T-helper 2 cell (primary cell): ENCODE results near the gene ESD.
"Not testable (repeated sequence)": the region's sequence is repeated elsewhere in the genome, so short reads cannot be mapped to it uniquely, and the experiment has no call there.

ENCODE experiments used
- DNase-seq, 5 experiments: peaks; one replicate each; pipeline versions ENCODE4 v3.0.0 to v3.0.0-alpha.2; 2012 to 2022

Gene ESD

DNA sequence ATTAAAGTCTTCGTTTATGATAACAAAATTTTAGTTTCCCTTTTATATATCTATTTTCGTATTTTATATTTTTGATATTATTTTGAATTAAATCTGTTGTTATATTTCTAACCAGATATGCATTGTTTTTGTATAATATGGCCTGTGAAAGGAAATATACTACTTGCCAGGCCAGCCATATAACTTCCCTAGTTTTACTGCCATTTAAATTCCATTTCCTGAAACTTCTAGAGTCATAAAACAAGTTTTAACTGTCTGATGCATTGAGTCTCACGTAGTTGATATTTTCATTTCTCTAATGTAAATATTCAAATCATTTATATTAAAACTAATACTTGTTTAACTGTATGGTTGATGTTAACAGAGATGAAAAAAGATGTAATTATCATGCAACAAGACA, 13.5 kb downstream of the ESD start:
- DNase-seq, result no peak

DNA sequence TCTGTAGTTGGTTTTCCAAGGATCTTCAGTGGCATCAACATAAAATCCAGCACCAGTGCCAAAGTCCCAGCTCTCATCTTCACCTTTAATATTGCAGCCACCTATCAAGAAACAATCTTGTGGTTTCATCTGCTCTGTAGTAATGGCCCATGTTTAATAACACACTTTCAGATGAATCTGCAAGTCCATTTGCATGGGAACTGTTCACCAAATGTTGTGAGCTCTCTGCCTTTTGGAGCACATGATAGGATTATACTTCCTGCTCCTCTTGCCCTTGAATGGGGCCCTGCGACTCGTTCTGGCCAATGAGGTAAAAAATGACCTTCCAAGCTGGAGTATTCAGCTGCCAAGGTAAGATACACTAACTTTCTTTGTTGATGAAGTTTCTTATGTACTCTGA, 14.3 kb downstream of the ESD start:
- no peak for DNase-seq

DNA sequence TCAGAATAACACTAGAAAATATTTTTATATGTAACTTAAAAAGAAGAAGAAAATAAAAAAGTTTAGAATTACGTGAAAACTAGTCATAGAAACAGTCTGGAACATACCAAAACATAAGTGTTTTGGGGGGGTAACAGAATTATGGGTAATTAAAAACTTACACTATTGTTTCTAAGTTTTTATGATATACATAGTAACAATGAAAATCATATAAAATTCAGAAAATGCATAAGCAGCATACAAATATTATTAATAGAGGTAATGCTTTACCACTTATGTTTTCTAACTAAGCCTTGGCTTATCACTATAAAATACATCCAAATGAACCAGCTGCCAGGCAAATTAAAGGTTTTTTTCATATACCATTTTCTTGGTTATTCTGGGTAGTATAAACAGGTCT, 14.9 kb downstream of the ESD start:
- DNase-seq, result no peak

DNA sequence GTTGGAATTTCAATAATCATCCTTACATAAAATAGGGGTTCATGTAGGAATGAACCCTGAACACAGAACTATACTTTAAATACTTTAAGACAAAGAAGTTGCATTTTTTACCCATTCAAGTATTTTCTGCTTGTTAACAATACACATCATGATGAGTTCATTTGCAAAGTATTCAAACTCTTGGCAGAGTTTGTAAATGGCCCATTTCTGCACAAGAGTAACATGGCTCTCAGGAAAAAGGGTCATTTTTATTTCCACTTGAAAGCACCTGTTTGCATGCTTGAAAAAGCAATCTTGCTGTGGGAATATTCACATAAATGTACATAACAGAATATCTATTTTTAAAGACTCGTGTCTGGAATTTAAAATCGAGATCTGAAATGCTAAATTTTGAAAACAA, 18.1 kb downstream of the ESD start:
- DNase-seq, result no peak

DNA sequence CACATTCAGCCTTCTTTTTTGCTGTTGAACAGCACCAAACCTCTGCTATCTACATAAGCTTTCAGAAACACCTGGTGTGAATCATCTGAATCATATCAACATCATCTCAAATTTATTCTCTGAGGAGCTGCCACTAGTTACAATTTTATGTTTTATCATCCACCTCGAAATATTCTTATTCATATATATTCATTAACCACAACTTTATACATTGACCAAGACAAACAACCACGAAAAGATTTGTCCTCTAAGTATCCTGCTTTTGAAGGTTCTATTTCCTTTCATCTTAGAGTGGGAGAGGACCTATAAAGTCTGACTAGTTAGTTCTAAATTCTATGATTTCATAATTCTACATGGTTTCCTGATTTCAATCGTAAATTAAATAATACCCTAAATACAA, 18.9 kb downstream of the ESD start:
- no peak for DNase-seq

DNA sequence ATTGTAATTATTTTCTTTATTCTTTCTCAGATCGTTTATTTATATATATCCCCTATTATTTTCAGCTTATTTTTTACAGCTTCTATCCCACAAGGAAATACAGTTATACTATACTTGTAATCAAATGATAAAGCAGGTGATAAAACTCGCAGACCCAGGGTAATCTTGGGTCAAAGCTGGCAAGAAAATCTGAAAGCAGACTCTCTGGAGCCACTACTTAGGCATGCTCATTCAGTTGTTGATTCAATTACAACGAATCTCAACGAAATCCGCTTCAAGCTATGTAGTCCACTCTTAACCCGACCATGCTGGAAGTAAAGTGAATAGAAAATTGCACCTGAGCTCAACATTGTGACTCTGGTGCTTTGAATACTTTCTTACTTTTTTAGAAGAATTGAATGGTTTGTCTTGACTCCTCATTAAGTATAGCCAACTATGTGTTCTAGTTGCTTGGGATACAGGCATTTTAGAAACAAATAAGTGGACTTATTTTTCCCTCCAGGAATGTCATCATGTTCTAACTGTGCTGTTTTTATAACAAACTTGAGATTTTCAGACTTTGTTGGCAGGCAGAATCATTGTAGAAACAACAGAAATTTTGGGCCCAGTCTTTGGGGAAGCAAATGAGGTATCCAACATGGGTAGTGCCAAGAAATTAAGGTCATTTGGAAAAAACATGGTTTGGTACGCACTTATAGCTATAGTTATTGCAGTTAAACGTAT, 21.4 kb downstream of the ESD start:
- DNase-seq, result no peak

DNA sequence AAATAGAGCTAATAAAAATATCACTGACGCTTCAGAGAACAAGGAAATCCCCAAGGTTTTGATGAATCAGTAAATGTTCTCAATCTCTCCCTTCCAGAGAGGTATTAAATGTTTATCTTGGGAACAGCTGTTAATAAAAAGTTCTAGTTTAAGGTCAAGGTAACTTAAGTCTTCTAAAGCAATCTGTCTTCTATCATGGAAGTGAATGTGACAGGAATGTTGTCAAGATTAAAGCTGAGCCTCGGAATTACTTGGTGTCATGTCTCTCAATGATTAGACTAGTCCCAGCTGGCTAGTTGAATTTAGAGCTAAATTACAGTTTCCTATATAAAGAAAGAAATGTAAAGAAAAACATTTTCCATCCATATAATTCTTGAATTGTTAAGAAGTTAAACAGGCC, 23.4 kb downstream of the ESD start:
- DNase-seq, result no peak

DNA sequence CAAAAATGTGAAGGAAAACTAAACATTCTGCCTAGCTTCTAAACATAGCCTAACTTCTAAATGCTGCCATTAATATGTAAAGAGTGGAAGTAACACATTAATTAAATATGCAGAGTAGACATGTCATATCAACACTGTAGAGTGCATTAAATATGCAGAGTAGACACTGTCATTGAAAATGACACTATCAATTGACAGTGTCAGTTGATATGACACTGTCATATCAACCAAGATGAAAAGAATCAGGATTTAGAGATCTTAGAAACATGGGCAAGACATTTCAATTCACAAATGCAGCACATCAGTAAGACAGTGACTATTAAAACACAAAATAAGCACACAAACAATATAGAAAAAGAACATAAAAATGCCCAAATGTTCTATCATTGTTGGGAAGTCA, 25.3 kb downstream of the ESD start:
- no peak for DNase-seq

DNA sequence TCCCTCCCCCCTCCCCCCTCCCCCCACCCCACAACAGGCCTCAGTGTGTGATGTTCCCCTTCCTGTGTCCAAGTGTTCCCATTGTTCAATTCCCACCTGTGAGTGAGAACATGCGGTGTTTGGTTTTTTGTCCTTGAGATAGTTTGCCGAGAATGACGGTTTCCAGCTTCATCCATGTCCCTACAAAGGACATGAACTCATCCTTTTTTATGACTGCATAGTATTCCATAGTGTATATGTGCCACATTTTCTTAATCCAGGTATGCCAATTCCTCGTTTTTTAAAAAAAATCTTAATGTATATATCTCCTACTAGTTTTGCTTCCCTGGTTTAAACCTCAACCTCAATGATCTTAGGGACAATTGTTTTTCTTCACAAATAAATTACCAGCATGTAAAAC, 27.0 kb downstream of the ESD start:
- not testable (repeated sequence) for DNase-seq

DNA sequence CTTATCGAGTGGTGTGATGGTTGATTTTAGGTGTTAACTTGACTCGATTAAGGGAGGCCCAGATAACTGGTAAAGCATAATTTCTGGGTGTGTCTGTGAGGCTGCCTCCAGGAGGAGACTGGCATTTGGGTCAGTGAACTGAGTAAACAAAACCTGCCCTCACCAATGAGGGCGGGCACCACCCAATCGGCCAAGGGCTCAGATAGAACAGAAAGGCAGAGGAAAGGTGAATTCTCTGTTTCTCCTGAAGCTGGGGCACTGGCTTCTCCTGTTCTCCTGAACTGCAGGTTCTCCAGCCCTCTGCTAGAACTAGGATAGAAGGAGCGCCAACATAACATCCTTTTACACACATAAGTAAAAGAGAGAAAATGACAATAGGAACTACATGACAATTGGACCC, 35.1 kb downstream of the ESD start:
- no peak for DNase-seq

DNA sequence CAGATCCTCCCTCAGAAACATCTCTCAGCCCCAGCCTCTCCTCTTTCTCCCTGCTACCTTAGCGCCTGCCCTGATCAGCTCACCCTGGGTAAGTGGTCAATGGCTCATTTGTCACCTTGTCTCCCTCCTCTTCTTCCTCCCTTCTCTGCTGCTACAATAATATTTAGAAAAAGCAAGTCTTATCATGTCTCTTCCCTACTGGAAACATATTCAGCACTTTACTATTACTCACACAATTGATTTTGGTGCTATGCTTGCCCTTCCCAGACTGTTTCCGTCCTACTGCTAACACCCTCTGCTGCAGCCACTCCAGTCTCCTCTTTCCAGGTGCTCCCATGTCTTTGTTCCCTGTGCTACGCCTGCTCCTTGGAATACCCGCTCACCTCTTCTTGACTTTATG, 35.8 kb downstream of the ESD start:
- no peak for DNase-seq

DNA sequence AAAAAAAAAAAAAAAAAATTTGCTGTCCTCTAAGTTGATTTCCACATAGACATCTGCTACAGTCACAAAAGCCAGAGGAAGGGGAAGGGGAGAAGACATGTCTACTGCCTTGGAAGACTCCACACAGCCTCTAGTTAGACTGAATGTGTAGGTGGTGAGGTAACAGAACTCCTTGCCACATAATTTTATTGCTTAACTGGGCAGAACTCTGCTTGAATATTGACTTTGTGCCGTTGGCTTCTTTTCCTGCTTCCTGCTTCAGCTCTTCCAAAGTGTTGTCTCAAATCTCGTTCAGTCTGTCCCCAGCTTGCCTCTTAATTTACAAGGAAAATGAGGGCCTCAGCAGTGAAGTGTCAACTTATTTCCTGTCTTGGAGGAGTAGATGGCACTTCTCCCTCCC, 37.1 kb downstream of the ESD start:
- DNase-seq, result no peak

DNA sequence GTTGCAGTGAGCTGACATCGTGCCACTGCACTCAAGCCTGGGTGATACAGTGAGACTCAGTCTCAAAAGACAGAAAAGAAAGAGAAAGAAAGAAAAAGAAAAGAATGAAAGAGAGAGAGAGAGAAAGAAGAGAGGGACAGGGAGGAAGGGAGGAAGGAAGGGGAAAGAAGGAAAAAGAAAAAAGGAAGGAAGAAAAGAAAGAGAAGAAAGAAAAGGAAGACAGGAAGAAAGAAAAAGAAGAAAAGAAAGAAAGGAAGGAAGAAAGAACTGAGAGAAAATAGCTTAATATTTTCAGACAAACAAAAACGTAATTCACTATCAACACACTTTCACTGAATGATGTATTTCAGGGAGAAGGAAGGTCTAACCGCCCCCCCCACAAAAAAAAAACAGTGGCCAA, 39.3 kb downstream of the ESD start:
- DNase-seq, result no peak

DNA sequence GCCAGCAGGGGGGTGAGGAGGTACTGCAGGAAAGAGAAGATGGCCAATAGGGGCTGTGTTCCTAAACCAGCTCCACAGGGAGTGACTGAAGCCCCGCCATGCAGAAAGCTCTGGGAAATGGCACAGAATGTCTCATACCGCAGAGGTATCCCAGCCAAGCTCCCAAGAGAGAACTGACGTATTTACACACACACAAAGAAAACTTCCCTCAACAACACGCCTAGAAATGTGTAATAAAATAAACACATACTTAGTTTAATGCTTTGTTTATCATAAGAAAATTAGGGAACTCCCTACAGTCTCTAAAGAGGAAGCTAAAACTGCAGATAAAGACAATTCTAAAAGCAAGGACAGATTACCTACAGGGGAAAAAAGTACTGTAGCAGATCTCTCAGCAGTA, 40.0 kb downstream of the ESD start:
- no peak for DNase-seq

DNA sequence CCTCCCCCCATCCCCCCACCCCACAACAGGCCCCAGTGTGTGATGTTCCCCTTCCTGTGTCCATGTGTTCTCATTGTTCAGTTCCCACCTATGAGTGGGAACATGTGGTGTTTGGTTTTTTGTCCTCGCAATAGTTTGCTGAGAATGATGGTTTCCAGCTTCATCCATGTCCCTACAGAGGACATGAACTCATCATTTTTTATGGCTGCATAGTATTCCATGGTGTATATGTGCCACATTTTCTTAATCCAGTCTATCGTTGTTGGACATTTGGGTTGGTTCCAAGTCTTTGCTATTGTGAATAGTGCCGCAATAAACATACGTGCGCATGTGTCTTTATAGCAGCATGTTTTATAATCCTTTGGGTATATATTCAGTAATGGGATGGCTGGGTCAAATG, 41.5 kb downstream of the ESD start:
- DNase-seq, result not testable (repeated sequence)

DNA sequence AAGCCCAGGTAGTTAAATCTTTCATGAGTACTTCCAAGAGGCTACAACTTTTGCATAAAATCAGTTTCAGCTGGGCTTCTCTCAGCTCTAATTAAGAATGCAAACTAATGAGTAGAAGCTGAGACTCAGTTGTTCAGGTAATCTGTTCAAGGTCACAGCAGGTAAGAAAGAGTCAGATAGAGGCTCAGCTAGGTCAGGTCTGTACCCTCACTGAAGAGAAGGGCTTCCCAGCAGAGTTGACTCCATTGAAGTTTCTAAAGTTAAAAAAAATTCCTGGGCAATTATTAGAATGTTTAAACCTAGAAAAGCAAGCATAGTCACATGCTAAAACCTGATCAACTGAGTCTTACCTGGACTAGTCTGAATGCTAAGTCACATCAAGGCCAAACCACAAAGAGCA, 42.1 kb downstream of the ESD start:
- DNase-seq, result no peak

DNA sequence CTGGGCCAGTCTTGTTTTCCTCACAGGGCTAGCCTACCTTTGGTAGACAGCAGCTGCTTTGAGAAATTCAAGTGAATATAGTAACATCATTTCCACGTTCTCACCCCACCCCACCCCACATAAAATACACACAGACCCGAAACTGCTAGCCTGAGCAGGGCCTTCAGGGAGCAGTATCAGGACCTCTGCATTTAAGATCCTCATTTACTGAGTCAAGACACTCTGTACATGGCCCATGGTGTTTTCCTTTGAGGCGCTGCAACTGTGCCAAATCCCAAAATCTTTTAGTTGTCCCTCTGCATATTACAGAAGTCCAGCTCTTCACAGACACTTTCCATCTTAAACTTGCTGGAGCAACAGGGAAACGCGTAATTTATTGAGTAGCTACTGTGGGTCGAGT, 43.0 kb downstream of the ESD start:
- DNase-seq, result no peak

DNA sequence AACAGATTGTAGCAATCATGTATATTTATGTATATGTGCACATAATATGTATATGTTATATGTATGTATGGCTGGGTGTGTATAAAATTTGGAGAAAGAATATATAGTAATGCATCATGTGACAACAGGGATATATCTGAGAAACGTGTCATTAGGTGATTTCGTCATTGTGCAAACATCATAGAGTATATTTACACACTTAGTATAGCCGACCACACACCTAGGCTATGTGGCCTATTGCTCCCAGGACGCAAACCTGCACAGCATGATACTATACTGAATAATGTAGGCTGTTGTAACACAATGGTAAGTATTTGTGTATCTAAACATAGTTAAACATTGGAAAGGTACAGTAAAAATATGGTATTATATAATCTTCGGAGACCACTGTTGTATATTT, 43.8 kb downstream of the ESD start:
- DNase-seq, result no peak

DNA sequence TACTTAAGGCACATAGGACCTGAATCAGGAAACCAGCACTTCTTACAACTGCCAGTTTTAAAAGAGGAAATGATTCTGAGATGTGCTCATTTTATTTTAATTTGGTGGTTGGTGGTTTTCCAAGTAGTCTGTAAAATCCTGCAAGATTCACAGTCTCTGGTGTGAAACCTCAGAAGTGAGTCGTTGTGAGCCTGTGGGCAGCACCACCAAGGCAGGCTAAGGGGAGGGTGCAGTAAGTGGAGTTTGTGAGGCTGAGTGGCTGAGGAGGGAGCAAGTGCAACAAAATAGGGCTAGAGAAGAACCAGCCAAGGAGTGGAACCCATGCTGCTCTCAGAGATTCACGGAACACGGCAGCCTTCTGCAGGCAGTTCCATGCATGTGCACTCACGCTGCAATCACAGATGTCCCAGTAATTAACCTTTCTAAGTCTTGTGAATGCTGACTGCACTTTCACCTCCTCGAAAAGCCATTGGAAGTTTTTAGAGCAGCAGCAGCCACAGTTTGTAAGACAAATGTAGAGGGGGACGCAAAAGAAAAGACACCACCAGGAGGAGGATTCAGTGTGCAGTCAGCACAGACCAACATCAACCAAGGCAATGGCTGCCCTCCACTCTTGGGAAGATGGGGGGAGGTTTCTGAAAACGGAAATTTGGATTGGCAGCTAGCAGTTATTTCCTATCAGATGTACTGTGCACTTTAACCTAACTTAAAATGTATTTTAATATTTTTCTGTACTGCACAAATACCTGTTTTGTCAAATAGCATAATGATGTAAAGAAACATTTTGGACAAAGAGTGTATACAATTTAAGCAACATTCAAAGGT, 44.9 kb downstream of the ESD start:
- peak in 2 of 5 experiments; percentile 81 to 93 for DNase-seq

DNA sequence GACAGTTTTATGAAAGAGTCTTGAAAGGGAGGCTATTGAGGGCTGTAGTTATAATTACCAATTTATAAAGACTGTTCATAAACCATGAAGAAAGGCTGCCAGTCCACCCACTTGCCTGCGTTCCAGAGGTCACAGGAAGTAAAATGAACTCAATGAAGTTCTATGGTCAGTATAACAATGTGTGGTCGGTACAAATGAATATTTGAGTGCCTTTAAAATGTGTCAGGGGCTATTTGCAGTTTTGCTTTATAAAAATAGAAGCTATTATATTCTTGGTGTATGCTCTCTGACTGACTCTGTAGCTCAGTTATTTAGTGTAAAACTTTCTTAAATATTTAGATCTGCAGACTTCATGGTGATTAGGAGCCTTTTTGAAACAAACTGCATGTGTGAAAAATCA, 47.0 kb downstream of the ESD start:
- no peak for DNase-seq

DNA sequence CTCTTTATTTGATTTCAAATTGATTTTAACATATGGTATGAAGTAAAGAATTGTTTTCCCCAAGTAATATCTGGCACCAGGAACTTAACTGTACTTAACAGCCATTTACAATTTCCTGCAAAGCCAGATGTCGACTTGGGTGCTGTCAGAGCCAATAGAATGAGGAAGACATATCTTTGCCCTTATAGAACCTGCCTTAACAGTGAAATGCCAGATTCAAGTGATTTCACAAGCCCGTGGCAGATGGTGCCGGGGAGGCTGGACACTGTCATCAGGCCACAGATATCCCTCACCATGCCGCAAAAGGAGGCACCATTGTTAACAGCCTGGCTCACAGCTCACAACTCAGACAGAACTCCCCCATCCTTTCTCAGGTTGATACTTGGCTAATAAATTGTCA, 48.7 kb downstream of the ESD start:
- no peak for DNase-seq

DNA sequence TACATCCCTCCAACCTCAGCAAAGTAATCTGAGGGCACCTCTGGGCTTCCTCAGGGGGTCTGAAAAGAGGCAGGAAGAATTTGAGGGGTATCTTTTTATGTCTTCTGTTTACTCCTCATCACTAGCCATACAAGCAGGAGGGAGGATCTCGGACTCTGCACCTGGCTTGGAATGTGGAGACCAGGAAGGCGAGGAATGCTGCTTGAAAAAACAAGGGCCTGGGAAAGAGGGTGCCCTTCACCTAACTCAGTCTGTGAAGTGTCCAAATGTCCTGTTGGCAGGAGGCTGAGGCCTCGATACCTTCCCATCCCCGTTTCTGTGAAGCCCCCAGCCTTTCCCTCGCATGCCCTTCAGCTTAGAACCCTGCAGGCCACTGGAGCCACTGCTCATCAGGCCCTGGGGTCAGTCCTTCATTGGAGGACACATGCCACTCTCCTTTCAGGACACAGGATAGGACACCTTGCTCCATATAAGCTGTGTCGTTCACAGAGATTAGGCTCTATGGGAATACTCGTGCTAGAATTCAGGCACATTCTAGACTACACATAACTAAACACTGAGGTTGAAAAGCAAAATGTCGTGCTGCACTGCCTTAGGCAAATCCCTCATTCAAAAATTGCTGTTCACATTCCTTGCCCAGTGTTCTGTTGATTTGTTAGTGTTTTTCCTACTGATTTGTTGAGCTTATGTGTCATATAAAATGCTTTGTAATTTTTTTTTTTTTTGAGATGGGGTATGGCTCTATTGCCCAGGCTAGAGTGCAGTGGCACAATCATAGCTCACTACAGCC, 49.7 kb downstream of the ESD start:
- DNase-seq, result no peak

DNA sequence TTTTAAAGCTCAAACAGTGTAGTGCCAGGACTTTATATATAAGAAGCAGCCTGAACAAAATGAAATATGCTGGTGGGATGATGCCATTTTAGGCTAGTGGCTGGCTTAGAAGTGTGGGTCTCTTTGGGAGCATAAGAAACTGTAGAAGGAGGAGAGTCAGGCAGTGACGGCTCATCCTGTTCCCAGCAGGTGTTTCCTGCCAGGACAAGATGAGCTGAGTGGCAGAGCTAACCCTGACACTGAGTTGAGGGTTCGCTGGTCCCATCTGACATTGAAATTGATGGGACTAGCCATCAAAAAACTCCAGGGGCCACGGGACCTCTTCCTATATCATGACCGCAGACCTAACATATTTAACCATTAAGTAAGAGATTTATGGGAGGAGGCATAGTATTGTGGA, 51.3 kb downstream of the ESD start:
- no peak for DNase-seq

DNA sequence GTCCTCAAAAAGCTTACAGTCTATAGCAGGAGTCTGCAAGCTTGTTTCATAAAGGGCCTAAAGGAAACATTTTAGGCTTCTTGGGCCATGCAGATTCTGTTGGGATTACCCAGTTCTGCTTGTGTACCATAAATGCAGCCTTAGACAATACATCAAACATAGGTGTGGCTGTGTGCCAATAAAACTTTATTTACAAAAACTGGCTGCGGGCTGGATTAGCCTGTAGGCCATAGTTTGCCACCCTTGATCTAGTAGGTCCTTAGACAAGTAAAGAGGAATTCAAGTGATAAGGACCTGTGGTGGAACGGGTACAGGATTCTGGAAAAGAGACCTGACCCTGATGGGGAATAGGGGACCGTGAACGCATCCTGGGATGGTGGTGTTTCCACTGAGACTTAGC, 51.9 kb downstream of the ESD start:
- no peak for DNase-seq
